Measurements from ENCODE around the gene CCL19. TPM values are rescaled to one million over a fixed set of nuclear protein-coding genes. Genes with fewer than 3 reads are reported as not detected.

The CCL19 gene
- total RNA-seq, 1 experiment from 2014 or later, result not detected

- POLR2A ChIA-PET (ENCODE audit: unreplicated experiment), result no interaction called here
- no peak overlapping the region for H3K4me2 ChIP-seq (ENCODE audit: low read length)
- ATAC-seq, result no peak
These were observed 24.7 kb upstream of the CCL19 start for GRCh38 chr9:34715639-34716215.

GRCh38 chr9:34714007-34714406, 22.9 kb upstream of the CCL19 start:
- POLR2A ChIA-PET (ENCODE audit: unreplicated experiment), result no interaction called here
- no peaks in the 10 kb centered on the region for H3K9me2 ChIP-seq (replicated peaks; ENCODE audit: low read length)
- DNase-seq, result no peak

More at GRCh38 chr9:34715639-34716215, 24.7 kb upstream of the CCL19 start:
- no peak overlapping the region for H3K4me3 ChIP-seq (ENCODE audit: low read length)
- H3K9me3 ChIP-seq (ENCODE audit: low read length), result no peaks in the 10 kb centered on the region
- H3K4me1 ChIP-seq (ENCODE audit: insufficient read depth, low read length), result no peaks in the 10 kb centered on the region
- intact Hi-C loops (cut with micrococcal nuclease), result no loop called here
- H3K27me3 ChIP-seq (ENCODE audit: low read length), result peaks cover 33% of the 10 kb centered on the region
- H3K79me2 ChIP-seq (ENCODE audit: low read length), result no peaks in the 10 kb centered on the region
- no peak for DNase-seq
- no peaks in the 10 kb centered on the region for H3K36me3 ChIP-seq (ENCODE audit: low read depth, low read length)
- no peak overlapping the region for H3K9ac ChIP-seq (ENCODE audit: low read length)
- H3F3A ChIP-seq (ENCODE audit: low read length, unreplicated experiment), result no peaks in the 10 kb centered on the region
- H3K27ac ChIP-seq (ENCODE audit: low read length), result no peak overlapping the region
- no peak for TF ChIP-seq CTCF (conservative IDR thresholded peaks at IDR 0.05; ENCODE audit: low read depth, low read length)
- no peak for TF ChIP-seq EZH2 (IDR thresholded peaks at IDR 0.05; ENCODE audit: low read length, unreplicated experiment)
- no peak for TF ChIP-seq EZH2phosphoT487 (IDR thresholded peaks at IDR 0.05; ENCODE audit: borderline replicate concordance, low read length)
- BruUV-seq (replicated peaks), result no TSS peak
- no peaks in the 10 kb centered on the region for H4K20me1 ChIP-seq (ENCODE audit: low read length)
- CTCF ChIA-PET, result no interaction called here
- no peaks in the 10 kb centered on the region for H3K9me2 ChIP-seq (replicated peaks; ENCODE audit: low read length)
- H2AFZ ChIP-seq (ENCODE audit: low read length), result no peak overlapping the region

More at GRCh38 chr9:34714007-34714406, 22.9 kb upstream of the CCL19 start:
- no peak for ATAC-seq
- Histone ChIP-seq H3K4me1 (ENCODE audit: insufficient read depth, low read length) (no peaks in the 10 kb centered on the region), H4K20me1 (ENCODE audit: low read length) (no peaks in the 10 kb centered on the region), H3K4me3 (ENCODE audit: low read length) (no peak overlapping the region), H3K9me3 (ENCODE audit: low read length) (no peaks in the 10 kb centered on the region), H2AFZ (ENCODE audit: low read length) (no peak overlapping the region), H3K36me3 (ENCODE audit: low read depth, low read length) (no peaks in the 10 kb centered on the region), H3K4me2 (ENCODE audit: low read length) (no peak overlapping the region), H3K79me2 (ENCODE audit: low read length) (no peaks in the 10 kb centered on the region), H3K27ac (ENCODE audit: low read length) (no peak overlapping the region), H3K9ac (ENCODE audit: low read length) (no peak overlapping the region), H3K27me3 (ENCODE audit: low read length) (peaks cover 33% of the 10 kb centered on the region), H3F3A (ENCODE audit: low read length, unreplicated experiment) (no peaks in the 10 kb centered on the region)
- TF ChIP-seq EZH2phosphoT487 (IDR thresholded peaks at IDR 0.05; ENCODE audit: borderline replicate concordance, low read length) (no peak), CTCF (conservative IDR thresholded peaks at IDR 0.05; ENCODE audit: low read depth, low read length) (no peak), EZH2 (IDR thresholded peaks at IDR 0.05; ENCODE audit: low read length, unreplicated experiment) (no peak)
- intact Hi-C loops (cut with micrococcal nuclease), result no loop called here
- no TSS peak for BruUV-seq (replicated peaks)
- CTCF ChIA-PET, result no interaction called here
